Spleen (tissue), 7 donors: ENCODE results near the gene TPX2.

ENCODE experiments used
- CTCF ChIP-seq, 11 experiments: fragments of 200-600 bp in 7 of 11; fragments of 450-650 bp in 4 of 11; sonication (generic) in 4 of 11; IDR thresholded peaks in 8 of 11; conservative IDR thresholded peaks in 3 of 11; 1 replicate in 7 of 11; 2 replicates in 4 of 11; pipeline versions ENCODE4 v1.4.0 to v1.8.0; 2016 to 2021; ENCODE audit warnings: antibody characterized with exemption in 11 of 11, inconsistent platforms in 4 of 11, mild to moderate bottlenecking in 1 of 11
- POLR2A ChIP-seq, 3 donors: fragments of 450-650 bp; IDR thresholded peaks; one replicate each; pipeline ENCODE4 v1.5.1; 2017; ENCODE audit warnings: antibody characterized with exemption in 3 of 3, mild to moderate bottlenecking in 1 of 3
- POLR2AphosphoS5 ChIP-seq, 3 donors: sonication (generic); formaldehyde crosslinking; IDR thresholded peaks; one replicate each; pipeline ENCODE4 v1.5.1; 2017; ENCODE audit warnings: antibody characterized with exemption in 3 of 3
- donor health status: DM: no; HTN: no; CAD: no; lungs with moderate emphysema.
- donor health status: DM: no; HTN: no; CAD: no.
- donor health status: DM: no; HTN: no; CAD: no.

GRCh38 chr20:31715766-31716165 lies 23.3 kb upstream of the TPX2 start:
- TF ChIP-seq CTCF (IDR thresholded peaks at IDR 0.05 in 8 of 11, conservative IDR thresholded peaks at IDR 0.05 in 3 of 11) (no peak), POLR2AphosphoS5 (IDR thresholded peaks at IDR 0.05) (no peak), POLR2A (IDR thresholded peaks at IDR 0.05) (no peak)
